HTR-8/SVneo (cell line): ENCODE data around the gene TASP1.
"Not testable (repeated sequence)": the region's sequence is repeated elsewhere in the genome, so short reads cannot be mapped to it uniquely, and the experiment has no call there.

Experiments
- DNase-seq: peaks from one replicate; pipeline ENCODE4 v3.0.0; 2011; ENCODE audit warnings: low spot score, mixed read lengths; ENCODE audit not compliant: insufficient read length
- FAIRE-seq: peaks from 2 replicates; lab custom pipeline; 2011; peaks lifted over from hg19 to GRCh38; lab: Jason Lieb, UNC

TASP1 gene

GRCh38 chr20:13510837-13511488, 127.8 kb downstream of the TASP1 start:
- no peak for FAIRE-seq
- no peak for DNase-seq

DNA sequence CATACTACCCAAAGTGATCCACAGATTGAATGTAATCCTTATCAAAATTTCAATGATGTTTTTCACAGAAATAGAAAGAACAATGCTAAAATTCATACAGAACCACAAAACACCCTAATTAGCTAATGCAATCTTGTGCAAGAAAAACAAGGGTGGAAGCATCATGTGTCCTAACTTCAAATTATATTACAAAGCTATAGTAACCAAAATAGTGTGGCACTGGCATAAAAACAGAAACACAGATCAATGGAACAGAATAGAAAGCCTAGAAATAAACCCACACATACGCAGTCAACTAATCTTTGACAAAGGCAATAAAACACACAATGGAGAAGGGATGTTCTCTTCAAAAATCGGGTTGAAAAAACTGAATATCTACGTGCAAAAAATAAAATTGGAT, 131.1 kb downstream of the TASP1 start:
- DNase-seq (no peak), FAIRE-seq (no peak)

DNA sequence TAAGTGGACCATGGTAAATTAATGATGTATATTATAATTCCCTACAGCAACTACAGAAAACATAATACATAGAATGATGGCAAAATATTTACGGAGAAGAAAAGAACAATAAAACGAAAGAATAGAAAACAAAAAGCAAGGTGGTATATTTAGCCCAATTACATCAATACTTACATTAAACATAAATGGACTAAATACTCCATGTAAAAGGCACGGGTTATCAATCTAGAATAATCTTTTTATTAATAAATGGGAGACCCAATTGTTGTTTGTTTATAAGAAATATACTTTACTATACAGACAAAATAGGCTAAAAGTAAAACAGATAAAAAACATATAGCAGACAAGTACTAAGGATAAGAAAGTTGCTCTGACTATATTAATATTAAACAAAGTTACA, 137.2 kb downstream of the TASP1 start:
- FAIRE-seq (no peak), DNase-seq (no peak)

DNA sequence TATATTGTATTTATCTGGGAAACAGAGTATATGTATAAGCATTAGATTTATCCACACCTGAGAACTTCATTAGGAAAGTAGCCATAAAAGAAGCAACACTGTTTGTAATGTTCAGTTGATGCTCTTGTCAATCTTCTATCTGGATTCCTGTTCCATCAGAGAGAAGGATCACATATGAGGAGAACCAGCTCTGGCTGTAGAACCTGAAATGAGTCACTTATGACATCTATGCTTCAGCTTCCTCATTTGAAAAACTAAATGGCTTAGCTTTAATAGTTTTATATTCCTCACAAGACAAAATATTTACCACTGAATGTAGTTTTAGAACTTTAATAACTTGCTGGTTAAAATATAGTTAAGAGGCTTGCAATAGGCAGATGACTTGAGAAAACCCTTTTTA, 144.7 kb downstream of the TASP1 start:
- DNase-seq (no peak), FAIRE-seq (no peak)

GRCh38 chr20:13493143-13493542, 145.6 kb downstream of the TASP1 start:
- no peak for DNase-seq
- FAIRE-seq, result no peak

- FAIRE-seq, result no peak
- DNase-seq, result peak; percentile 36
These were observed 146.7 kb downstream of the TASP1 start for GRCh38 chr20:13492001-13492481.

GRCh38 chr20:13487202-13487601, 151.5 kb downstream of the TASP1 start:
- no peak for FAIRE-seq
- no peak for DNase-seq

DNA sequence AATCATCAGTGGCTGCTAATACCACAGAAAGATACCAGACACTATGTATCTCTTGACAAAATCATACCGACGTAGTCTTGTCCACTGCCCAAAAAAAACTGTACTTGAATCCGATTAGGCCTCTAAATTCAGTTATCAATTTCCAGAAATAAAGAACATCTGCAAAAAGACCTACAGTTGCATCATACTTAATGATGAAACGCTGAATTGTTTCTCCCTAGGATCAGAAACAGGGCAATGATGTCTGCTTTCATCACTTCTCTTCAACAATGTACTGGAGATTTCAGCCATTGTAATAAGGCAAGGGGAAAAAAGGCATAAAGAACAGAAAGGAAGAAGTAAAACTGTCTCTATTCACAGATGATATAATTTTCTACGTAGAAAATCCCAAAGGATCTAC, 152.0 kb downstream of the TASP1 start:
- no peak for DNase-seq
- no peak for FAIRE-seq

DNA sequence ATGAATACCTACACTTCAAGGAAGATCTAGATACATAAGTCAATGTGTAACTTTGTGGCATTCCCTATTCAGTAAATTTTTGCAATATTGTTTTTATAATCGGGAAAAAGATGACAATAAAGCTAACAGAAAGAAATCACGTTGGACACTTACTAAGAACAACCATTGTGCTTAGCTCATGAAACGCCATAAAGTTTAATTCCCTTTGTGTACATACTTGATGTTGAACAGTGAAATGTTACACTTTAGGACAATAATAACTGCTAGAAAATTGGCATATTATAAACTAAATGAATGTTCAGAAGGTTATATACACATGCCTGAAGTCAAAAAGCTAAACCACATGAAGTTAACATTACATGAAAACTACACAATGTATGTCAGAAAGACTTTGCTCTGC, 153.2 kb downstream of the TASP1 start:
- DNase-seq, result no peak
- no peak for FAIRE-seq

GRCh38 chr20:13485019-13485418, 153.7 kb downstream of the TASP1 start:
- DNase-seq, FAIRE-seq: not testable (repeated sequence)

DNA sequence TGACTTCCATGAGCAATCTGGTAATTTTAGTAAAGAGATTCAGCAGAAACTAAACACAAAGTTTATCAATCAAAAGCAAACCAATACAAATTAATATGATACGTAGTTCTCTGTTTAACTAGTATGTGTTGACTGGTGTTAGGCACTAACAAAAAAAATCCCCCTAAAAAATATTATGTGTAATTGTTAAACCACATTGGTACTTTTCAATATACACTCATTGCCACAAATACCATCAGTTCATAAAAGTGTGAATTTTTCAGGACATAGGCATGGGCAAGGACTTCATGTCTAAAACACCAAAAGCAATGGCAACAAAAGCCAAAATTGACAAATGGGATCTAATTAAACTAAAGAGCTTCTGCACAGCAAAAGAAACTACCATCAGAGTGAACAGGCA, 155.3 kb downstream of the TASP1 start:
- not testable (repeated sequence) for DNase-seq, FAIRE-seq

DNA sequence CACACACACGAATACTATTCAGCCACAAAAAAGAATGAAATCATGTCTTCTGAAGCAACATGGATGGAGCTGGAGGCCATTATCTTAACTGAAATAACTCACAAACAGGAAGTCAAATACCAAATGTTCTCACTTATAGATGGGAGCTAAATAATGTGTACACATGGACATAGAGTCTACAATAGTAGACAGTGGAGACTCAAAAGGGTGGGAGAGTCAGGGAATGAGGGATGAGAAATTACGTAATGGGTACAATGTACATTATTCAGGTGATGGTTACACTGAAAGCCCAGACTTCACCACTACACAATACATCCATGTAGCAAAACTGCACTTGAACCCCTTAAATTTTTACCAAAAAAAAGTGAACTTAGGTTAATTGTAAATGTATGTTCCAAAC, 160.4 kb downstream of the TASP1 start:
- DNase-seq, result no peak
- FAIRE-seq, result no peak

GRCh38 chr20:13474467-13474866, 164.3 kb downstream of the TASP1 start:
- FAIRE-seq (no peak), DNase-seq (no peak)

DNA sequence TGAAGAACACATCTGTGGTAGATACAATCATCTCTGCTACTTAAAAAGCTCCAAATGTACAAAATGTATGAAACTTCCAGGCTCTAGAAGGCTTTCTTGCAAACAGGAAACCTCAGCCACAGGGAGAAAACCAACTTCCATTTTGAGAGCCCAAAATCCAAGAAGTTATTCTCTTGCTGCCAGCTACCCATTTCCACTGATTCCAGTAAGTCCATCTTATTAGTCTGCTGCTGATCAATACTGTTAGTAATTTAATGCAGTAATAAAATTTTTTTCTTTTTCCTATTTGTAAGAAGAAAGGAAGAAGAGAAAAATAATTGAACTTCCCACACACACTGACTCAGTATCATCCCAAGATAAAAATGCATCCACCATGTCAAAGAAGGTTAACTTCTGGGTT, 169.5 kb downstream of the TASP1 start:
- FAIRE-seq (no peak), DNase-seq (no peak)

- no peak for FAIRE-seq
- DNase-seq, result no peak
These were observed 170.6 kb downstream of the TASP1 start for GRCh38 chr20:13468166-13468565.

- no peak for FAIRE-seq
- DNase-seq, result no peak
These were observed 174.0 kb downstream of the TASP1 start for GRCh38 chr20:13464702-13465101.

DNA sequence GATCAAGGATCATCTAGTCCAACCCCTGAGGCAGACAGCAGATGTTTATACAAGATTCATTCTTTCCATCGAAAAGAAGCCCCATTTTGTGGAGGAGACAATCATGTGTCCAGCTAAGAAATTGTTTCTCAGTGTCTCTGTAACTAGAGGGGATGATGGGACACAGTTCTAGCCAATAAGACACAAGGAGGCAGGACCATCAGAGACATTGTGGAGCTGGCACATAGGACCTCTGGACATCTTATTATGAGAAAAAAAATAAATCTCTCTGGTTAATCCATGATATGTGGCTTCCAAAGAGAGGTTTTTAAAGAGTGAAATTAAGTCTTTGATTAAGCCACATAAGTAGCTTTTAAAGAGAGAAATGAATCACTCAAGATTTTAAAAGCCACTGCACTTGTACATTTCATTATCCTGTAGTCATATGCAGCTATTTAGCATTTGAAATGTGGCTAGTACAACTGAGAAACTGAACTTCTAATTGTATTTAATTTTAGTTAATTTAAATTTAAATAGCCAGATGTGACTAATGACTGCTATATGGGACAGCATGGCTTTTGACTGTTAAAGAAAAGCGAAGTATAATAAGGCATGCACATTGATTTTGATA, 176.8 kb downstream of the TASP1 start:
- DNase-seq (no peak), FAIRE-seq (no peak)

DNA sequence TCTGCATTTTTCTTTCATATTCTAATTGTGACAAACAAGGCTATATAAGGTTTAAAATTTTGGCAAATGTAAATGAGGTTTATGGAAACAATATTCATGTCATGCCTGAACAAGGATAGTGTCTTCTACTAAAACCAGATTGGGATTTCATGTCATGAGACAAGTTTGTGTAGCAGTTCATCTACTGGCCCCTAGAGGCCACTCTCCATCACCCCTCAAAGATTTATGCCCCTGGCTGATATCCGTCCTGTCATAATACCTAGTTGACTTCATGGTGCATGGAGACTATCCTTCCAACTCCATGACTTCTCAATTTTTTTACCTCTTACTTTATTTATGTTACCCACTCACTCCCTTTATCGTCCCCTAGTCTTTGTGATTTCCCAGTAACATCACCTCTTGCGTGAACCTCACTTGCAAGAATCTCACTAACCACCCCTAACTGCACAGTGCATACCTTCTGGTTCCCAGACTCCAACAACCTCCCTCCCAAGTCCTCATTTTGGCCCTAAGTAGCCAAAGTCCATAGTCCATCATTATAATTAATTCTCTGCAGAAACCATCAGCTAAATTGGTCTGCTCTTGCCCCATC, 179.8 kb downstream of the TASP1 start:
- FAIRE-seq, result peak; percentile 26
- peak; percentile 33 for DNase-seq

DNA sequence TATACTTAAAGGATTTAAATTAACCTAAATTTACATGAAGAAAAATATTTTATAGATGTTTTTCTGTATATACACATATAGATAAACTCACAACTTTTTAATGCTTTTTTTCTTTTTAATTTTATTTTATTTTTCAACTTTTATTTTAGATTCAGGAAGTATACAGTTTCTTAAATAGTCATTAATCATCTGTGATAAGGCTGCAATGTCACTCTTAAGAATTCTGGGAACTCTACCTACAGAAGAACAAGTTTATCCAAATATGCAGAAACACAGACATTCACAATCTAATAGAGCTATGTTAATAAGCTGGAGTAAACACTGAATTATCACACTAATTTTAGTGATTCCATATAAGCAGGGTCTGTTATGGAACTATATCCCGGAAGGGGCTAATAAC, 181.2 kb downstream of the TASP1 start:
- no peak for FAIRE-seq
- DNase-seq, result no peak

DNA sequence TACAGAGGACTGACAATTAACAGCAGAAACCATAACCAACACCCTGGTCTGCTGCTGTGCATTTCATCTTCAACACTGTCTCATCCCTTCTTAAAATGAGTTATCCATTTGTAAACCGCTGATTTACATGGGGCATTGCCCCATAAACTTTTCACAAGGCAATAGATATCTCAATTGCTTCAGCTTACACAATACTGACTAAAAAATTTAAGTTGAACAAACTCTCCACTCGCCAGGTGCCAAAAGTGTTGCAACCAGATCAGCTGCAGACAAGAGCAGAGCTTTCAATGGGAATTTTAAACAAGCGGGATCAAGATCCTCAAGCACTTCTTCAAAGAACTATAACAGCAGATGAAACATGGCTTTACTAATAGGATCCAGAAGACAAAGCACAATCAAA, 183.0 kb downstream of the TASP1 start:
- FAIRE-seq (no peak), DNase-seq (no peak)

- DNase-seq (no peak), FAIRE-seq (no peak)
These were observed 185.4 kb downstream of the TASP1 start for GRCh38 chr20:13453367-13453766.
